Measurements from ENCODE around the gene CD38. TPM values are rescaled to one million over a fixed set of nuclear protein-coding genes. Genes with fewer than 3 reads are reported as not detected.

The CD38 gene
- total RNA-seq, 1 experiment from 2014 or later = 0.07 TPM

DNA sequence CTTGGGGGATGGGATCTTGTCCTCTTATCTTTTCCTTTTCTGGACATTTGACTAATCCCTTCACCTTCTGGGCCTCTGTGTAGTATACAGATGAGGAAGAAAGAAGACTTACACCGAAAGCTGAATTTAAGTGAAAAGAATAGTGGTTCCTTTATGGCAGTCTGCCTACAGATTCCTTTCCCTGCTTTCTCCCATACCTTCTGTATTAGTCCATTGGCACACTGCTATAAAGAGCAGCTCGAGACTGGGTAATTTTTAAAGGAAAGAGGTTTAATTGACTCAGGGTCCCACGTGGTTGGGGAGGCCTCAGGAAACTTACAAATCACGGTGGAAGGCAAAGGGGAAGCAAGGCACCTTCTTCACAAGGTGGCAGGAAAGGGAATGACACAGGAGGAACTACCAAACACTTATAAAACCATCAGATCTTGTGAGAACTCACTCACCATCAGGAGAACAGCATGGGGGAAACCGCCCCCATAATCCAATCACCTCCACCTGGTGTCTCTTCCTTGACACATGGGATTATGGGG is 34.0 kb upstream of the CD38 start:
- no peak overlapping the region for H2BK15ac ChIP-seq (ENCODE audit: low read depth, low read length)
- H3K27me3 ChIP-seq (ENCODE audit: insufficient read depth, low read length) = no peaks in the 10 kb centered on the region; the same call in 1 of the 2 replicates
- H3K56ac ChIP-seq (ENCODE audit: insufficient read length, low read depth, low read length) = no peak overlapping the region
- no peak overlapping the region for H2BK5ac ChIP-seq (ENCODE audit: insufficient read length, low read length)
- no peaks in the 10 kb centered on the region for H4K20me1 ChIP-seq (ENCODE audit: control insufficient read depth, insufficient read depth, insufficient read length)
- H3K4ac ChIP-seq (ENCODE audit: low read depth, low read length) = no peak overlapping the region
- H3K23me2 ChIP-seq (ENCODE audit: insufficient read length, low read depth, low read length, poor library complexity, severe bottlenecking) = no peaks in the 10 kb centered on the region
- Mint-ChIP-seq H3K4me1 (peaks cover 0 to 3% of the 10 kb centered on the region in 2 experiments; a peak in 1 of 4 replicates), H3K9me3 (peaks cover 3% of the 10 kb centered on the region in 2 experiments; a peak in 3 of 5 replicates), H3K36me3 (ENCODE audit: insufficient read depth in 1 of 3, low read depth in 3 of 3) (0 out of 7 replicates have a peak, but pooled peaks cover 0 to 6% (median 0%) of the 10 kb centered on the region in 3 experiments), H3K27ac (no peak overlapping the region), H3K4me3 (no peak overlapping the region), H3K27me3 (ENCODE audit: low read depth) (no peaks in the 10 kb centered on the region; the same call in 1 of the 2 replicates)
- H3T11ph ChIP-seq (ENCODE audit: low read length) = no peak overlapping the region
- no peak overlapping the region for H3K23ac ChIP-seq (ENCODE audit: insufficient read length, low read depth, low read length)
- H4K5ac ChIP-seq (ENCODE audit: insufficient read length, low read depth, low read length) = no peak overlapping the region
- no peaks in the 10 kb centered on the region for H3K79me2 ChIP-seq (ENCODE audit: insufficient read depth, low read length)
- no peak overlapping the region for H3K9ac ChIP-seq (ENCODE audit: extremely low read depth, insufficient read length, low read length)
- no peak overlapping the region for H3K4me2 ChIP-seq (ENCODE audit: insufficient read depth, insufficient read length, low read length)
- H2BK120ac ChIP-seq (ENCODE audit: low read depth, low read length, poor library complexity, severe bottlenecking) = no peak overlapping the region
- no peaks in the 10 kb centered on the region for H3K9me3 ChIP-seq (ENCODE audit: control insufficient read depth, low read depth, low read length)
- TF ChIP-seq, protein P1, sequence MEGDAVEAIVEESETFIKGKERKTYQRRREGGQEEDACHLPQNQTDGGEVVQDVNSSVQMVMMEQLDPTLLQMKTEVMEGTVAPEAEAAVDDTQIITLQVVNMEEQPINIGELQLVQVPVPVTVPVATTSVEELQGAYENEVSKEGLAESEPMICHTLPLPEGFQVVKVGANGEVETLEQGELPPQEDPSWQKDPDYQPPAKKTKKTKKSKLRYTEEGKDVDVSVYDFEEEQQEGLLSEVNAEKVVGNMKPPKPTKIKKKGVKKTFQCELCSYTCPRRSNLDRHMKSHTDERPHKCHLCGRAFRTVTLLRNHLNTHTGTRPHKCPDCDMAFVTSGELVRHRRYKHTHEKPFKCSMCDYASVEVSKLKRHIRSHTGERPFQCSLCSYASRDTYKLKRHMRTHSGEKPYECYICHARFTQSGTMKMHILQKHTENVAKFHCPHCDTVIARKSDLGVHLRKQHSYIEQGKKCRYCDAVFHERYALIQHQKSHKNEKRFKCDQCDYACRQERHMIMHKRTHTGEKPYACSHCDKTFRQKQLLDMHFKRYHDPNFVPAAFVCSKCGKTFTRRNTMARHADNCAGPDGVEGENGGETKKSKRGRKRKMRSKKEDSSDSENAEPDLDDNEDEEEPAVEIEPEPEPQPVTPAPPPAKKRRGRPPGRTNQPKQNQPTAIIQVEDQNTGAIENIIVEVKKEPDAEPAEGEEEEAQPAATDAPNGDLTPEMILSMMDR (conservative IDR thresholded peaks at IDR 0.05) = no peak
- no peak overlapping the region for H3K14ac ChIP-seq (ENCODE audit: insufficient read depth, low read length)
- no peaks in the 10 kb centered on the region for H3K4me1 ChIP-seq (ENCODE audit: insufficient read depth, low read length)
- no peak for DNase-seq
- no peak overlapping the region for H3K27ac ChIP-seq (ENCODE audit: insufficient read length, low read depth, low read length)
- no peak overlapping the region for H2BK20ac ChIP-seq (ENCODE audit: low read depth, low read length, poor library complexity, severe bottlenecking)
- H4K8ac ChIP-seq (replicated peaks; ENCODE audit: insufficient read length, low read depth, low read length) = no peak overlapping the region
- WGBS (ENCODE audit: extremely low coverage, insufficient read length, low lambda C conversion rate) = no CpG with 5 or more reads among the region's 5 CpGs
- H3K18ac ChIP-seq (ENCODE audit: insufficient read length, low read depth, low read length) = no peak overlapping the region
- H2AK5ac ChIP-seq (ENCODE audit: insufficient read length, low read length) = no peak overlapping the region
- H2AFZ ChIP-seq (ENCODE audit: low read length) = no peak overlapping the region
- H3K79me1 ChIP-seq (ENCODE audit: insufficient read depth, low read depth, low read length, poor library complexity, severe bottlenecking) = no peaks in the 10 kb centered on the region
- H2BK12ac ChIP-seq (ENCODE audit: insufficient read length, low read depth, low read length) = no peak overlapping the region
- H4K91ac ChIP-seq (ENCODE audit: insufficient read length, low read depth, low read length) = no peak overlapping the region

All from H9 (cell line).